ENCODE data around the gene SPTAN1. TPM values are rescaled to one million over a fixed set of nuclear protein-coding genes. Genes with fewer than 3 reads are reported as not detected.

Gene SPTAN1
- total RNA-seq, 1 experiment from 2014 or later, result 111 TPM

DNA sequence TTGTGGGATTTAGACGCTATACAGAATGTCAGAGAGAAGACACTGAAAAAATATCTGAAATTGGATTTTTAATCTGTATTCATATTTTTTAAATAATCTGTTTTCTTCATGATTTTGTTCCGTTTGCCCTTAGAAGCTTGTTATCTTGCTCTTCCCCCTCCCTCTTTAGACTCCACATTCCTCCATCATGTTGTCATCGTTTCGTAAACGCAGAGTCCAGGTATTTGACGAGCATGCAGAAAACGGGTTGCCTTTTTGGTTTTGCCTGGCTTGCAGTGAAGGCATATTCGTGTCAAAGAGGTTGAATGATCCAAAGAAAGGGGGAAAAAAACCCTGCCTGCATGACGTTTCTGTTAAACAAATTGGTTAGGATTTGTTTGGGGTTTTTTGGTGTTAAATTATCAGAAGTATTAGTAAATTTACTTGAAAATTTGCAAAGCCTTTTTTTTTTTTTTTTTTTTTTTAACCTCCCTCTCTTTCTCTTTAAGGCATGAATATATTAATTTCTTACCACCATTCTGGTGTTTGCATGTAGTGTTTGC is 2.9 kb downstream of the SPTAN1 start:
- no peaks in the 10 kb centered on the region for H3K27me3 ChIP-seq (ENCODE audit: insufficient read depth, low read length)
- peak overlapping the region; percentile 15 to 93; a peak in 3 of 4 replicates for H3K4me3 ChIP-seq (replicated peaks in 1 of 2; ENCODE audit: low read depth in 1 of 2, low read length in 2 of 2)
- intact Hi-C loops (cut with micrococcal nuclease), result loop anchor here (10.0 kb wide), 1 partner anchor 260 kb away; no protein-coding TSS in a partner anchor
- peak overlapping the region; percentile 88 for H3K4me2 ChIP-seq (ENCODE audit: low read length)
- POLR2A ChIA-PET, result interaction anchor here (1.1 to 2.1 kb wide), 4 partner anchors 10 to 34 kb away, joined by 3 to 6 read pairs (median 4); no protein-coding TSS in a partner anchor
- no peaks in the 10 kb centered on the region; a peak in 1 of 4 replicates for H3K36me3 ChIP-seq (ENCODE audit: control insufficient read depth in 1 of 2, insufficient read depth in 2 of 2, low read length in 2 of 2)
- no peak overlapping the region for H2AFZ ChIP-seq (ENCODE audit: low read depth, low read length, poor library complexity, severe bottlenecking)
- H4K20me1 ChIP-seq (ENCODE audit: insufficient read depth), result peaks cover 10% of the 10 kb centered on the region; the same call in 1 of the 2 replicates
- H3K9me3 ChIP-seq (ENCODE audit: control insufficient read depth in 1 of 2, insufficient read depth in 1 of 2, low read depth in 1 of 2, low read length in 2 of 2), result no peaks in the 10 kb centered on the region
- H3K27ac ChIP-seq (ENCODE audit: low read depth, low read length), result peak overlapping the region; percentile 44; the same call in 1 of the 2 replicates
- no peaks in the 10 kb centered on the region for H3K9me2 ChIP-seq (ENCODE audit: insufficient read depth)
- BruUV-seq (replicated peaks), result no TSS peak
- TF ChIP-seq FOSL1 (IDR thresholded peaks at IDR 0.05; ENCODE audit: low read depth) (peak; percentile 52; the same call in 1 of the 2 replicates), CEBPB (IDR thresholded peaks at IDR 0.05; ENCODE audit: low read depth) (peak; percentile 65; the same call in 1 of the 2 replicates), ATF3 (IDR thresholded peaks at IDR 0.05) (peak; percentile 76; the same call in 1 of the 2 replicates), ELF1 (IDR thresholded peaks at IDR 0.05; ENCODE audit: borderline replicate concordance, low read depth) (no peak), SIN3A (IDR thresholded peaks at IDR 0.05; ENCODE audit: low read depth) (0 out of 2 replicates have a peak, but pooled peaks have one; percentile 28), ZNF274 (IDR thresholded peaks at IDR 0.05; ENCODE audit: low read depth, low read length) (no peak), POLR2AphosphoS5 (IDR thresholded peaks at IDR 0.05; ENCODE audit: low read depth, low read length) (no peak), JUND (IDR thresholded peaks at IDR 0.05) (peak; percentile 64), MAX (IDR thresholded peaks at IDR 0.05) (peak; percentile 31; the same call in 1 of the 2 replicates)
- DNase-seq (ENCODE audit: low read depth, low spot score) (peak; percentile 46), ATAC-seq (no peak)
- H3K79me2 ChIP-seq (ENCODE audit: insufficient read depth, low read length), result peaks cover 73% of the 10 kb centered on the region
- peaks cover 51 to 71% of the 10 kb centered on the region in 2 experiments for H3K4me1 ChIP-seq (ENCODE audit: control insufficient read depth in 1 of 2, insufficient read depth in 2 of 2, low read length in 2 of 2)
- CTCF ChIA-PET, result interaction anchor here (1.1 to 1.9 kb wide), 2 partner anchors 80 to 117 kb away, joined by 3 to 7 read pairs; no protein-coding TSS in a partner anchor
- H3K9ac ChIP-seq (ENCODE audit: low read length), result peak overlapping the region; percentile 83
- RAD21 ChIA-PET (ENCODE audit: low non-redundant PET in 1 of 2, low total read pairs in 2 of 2, uncharacterized antibody in 2 of 2, unreplicated experiment in 2 of 2), result no interaction called here

GRCh38 chr9:128556276-128556675 is 3.9 kb downstream of the SPTAN1 start:
- peaks cover 83% of the 10 kb centered on the region for H3K79me2 ChIP-seq (ENCODE audit: insufficient read depth, low read length)
- no peaks in the 10 kb centered on the region for H3K9me2 ChIP-seq (ENCODE audit: insufficient read depth)
- peaks cover 51 to 67% of the 10 kb centered on the region in 2 experiments for H3K4me1 ChIP-seq (ENCODE audit: control insufficient read depth in 1 of 2, insufficient read depth in 2 of 2, low read length in 2 of 2)
- H3K9ac ChIP-seq (ENCODE audit: low read length), result no peak overlapping the region
- no peaks in the 10 kb centered on the region for H3K27me3 ChIP-seq (ENCODE audit: insufficient read depth, low read length)
- intact Hi-C loops (cut with micrococcal nuclease), result loop anchor here (10.0 kb wide), 1 partner anchor 261 kb away; no protein-coding TSS in a partner anchor
- no peak overlapping the region for H3K27ac ChIP-seq (ENCODE audit: low read depth, low read length)
- BruUV-seq (replicated peaks), result no TSS peak
- no peak overlapping the region for H2AFZ ChIP-seq (ENCODE audit: low read depth, low read length, poor library complexity, severe bottlenecking)
- ChIA-PET RAD21 (ENCODE audit: low non-redundant PET in 1 of 2, low total read pairs in 2 of 2, uncharacterized antibody in 2 of 2, unreplicated experiment in 2 of 2) (no interaction called here), CTCF (interaction anchor here (1.1 kb wide), 1 partner anchor 79 kb away, joined by 3 read pairs; no protein-coding TSS in a partner anchor), POLR2A (no interaction called here)
- DNase-seq (ENCODE audit: low read depth, low spot score), result no peak
- H3K9me3 ChIP-seq (ENCODE audit: control insufficient read depth in 1 of 2, insufficient read depth in 1 of 2, low read depth in 1 of 2, low read length in 2 of 2), result no peaks in the 10 kb centered on the region
- TF ChIP-seq SRF (IDR thresholded peaks at IDR 0.05; ENCODE audit: low read depth) (no peak), EGR1 (IDR thresholded peaks at IDR 0.05; ENCODE audit: low read depth) (no peak), RAD21 (IDR thresholded peaks at IDR 0.05; ENCODE audit: low read depth) (no peak), JUND (IDR thresholded peaks at IDR 0.05) (no peak), MAX (IDR thresholded peaks at IDR 0.05) (no peak), ZNF274 (IDR thresholded peaks at IDR 0.05; ENCODE audit: low read depth, low read length) (no peak), ELF1 (IDR thresholded peaks at IDR 0.05; ENCODE audit: borderline replicate concordance, low read depth) (no peak), TCF7L2 (IDR thresholded peaks at IDR 0.05; ENCODE audit: borderline replicate concordance, extremely low read depth, insufficient read depth, insufficient read length) (no peak), YY1 (IDR thresholded peaks at IDR 0.05; ENCODE audit: extremely low read depth, insufficient replicate concordance, low read depth, low read length) (no peak), SP1 (IDR thresholded peaks at IDR 0.05; ENCODE audit: low read depth) (no peak), ATF3 (IDR thresholded peaks at IDR 0.05) (no peak), EZH2phosphoT487 (IDR thresholded peaks at IDR 0.05; ENCODE audit: borderline replicate concordance) (no peak), FOSL1 (IDR thresholded peaks at IDR 0.05; ENCODE audit: low read depth) (no peak)
- no peaks in the 10 kb centered on the region; a peak in 1 of 4 replicates for H3K36me3 ChIP-seq (ENCODE audit: control insufficient read depth in 1 of 2, insufficient read depth in 2 of 2, low read length in 2 of 2)
- H3K4me2 ChIP-seq (ENCODE audit: low read length), result peak overlapping the region; percentile 88
- no peak for ATAC-seq
- H4K20me1 ChIP-seq (ENCODE audit: insufficient read depth), result peaks cover 10% of the 10 kb centered on the region; the same call in 1 of the 2 replicates
- no peak overlapping the region for H3K4me3 ChIP-seq (replicated peaks in 1 of 2; ENCODE audit: low read depth in 1 of 2, low read length in 2 of 2)
